K562 (cell line): ENCODE measurements around the gene C19orf44. TPM values are rescaled to one million over a fixed set of nuclear protein-coding genes. Genes with fewer than 3 reads are reported as not detected.

Experiments
- CEBPG ChIP-seq, 3 experiments: fragments of 200-800 bp in 1 of 3; sonication (Bioruptor generic) in 1 of 3; sonication (generic) in 1 of 3; formaldehyde crosslinking in 1 of 3; IDR thresholded peaks in 2 of 3; conservative IDR thresholded peaks in 1 of 3; 2 replicates each; pipeline versions ENCODE4 v1.6.1 to v1.8.0; 2016 to 2022; ENCODE audit warnings: missing compliant biosample characterization in 2 of 3, missing genetic modification characterization in 2 of 3, mild to moderate bottlenecking in 1 of 3, missing genetic modification reagents in 1 of 3
- E2F3 ChIP-seq: fragments of 250-450 bp; sonication (Bioruptor Pico); IDR thresholded peaks from 2 replicates; pipeline ENCODE4 v1.4.0; 2020; ENCODE audit warnings: mild to moderate bottlenecking
- FOXK1 ChIP-seq: sonication (generic); formaldehyde crosslinking; IDR thresholded peaks from 2 replicates; pipeline ENCODE4 v1.8.0; 2022; ENCODE audit warnings: missing genetic modification reagents, mild to moderate bottlenecking, borderline replicate concordance
- POLR2G ChIP-seq: fragments of 200-400 bp; formaldehyde crosslinking; IDR thresholded peaks from 2 replicates; pipeline ENCODE4 v1.6.1; 2017; ENCODE audit warnings: low read depth, mild to moderate bottlenecking, antibody characterized with exemption, low read length, moderate library complexity
- RFX5 ChIP-seq: IDR thresholded peaks from 2 replicates; pipeline ENCODE4 v1.6.1; 2011; ENCODE audit warnings: low read depth, mild to moderate bottlenecking, improper control_type of control experiment, low read length
- SPI1 ChIP-seq: IDR thresholded peaks from 2 replicates; pipeline ENCODE4 v1.6.1; 2011; ENCODE audit warnings: low read depth, low read length, control low read depth, borderline replicate concordance
- SUPT5H ChIP-seq: fragments of 450-650 bp; IDR thresholded peaks from 2 replicates; pipeline ENCODE4 v1.6.1; 2016
- TFAM ChIP-seq: fragments of 250-450 bp; sonication (Bioruptor Pico); conservative IDR thresholded peaks from 2 replicates; pipeline ENCODE4 v1.5.0; 2021; ENCODE audit warnings: mild to moderate bottlenecking, moderate library complexity
- U2AF2 ChIP-seq: fragments of 200-400 bp; formaldehyde crosslinking; optimal IDR thresholded peaks from 2 replicates; pipeline ENCODE3; 2017; ENCODE audit warnings: low read depth, mild to moderate bottlenecking, low read length
- ZKSCAN8 ChIP-seq: fragments of 200-800 bp; sonication (Bioruptor generic); IDR thresholded peaks from 2 replicates; pipeline ENCODE4 v1.6.1; 2016; ENCODE audit warnings: missing genetic modification characterization, missing compliant biosample characterization
- ZNF445 ChIP-seq: fragments of 250-450 bp; sonication (Bioruptor Pico); IDR thresholded peaks from 2 replicates; pipeline ENCODE4 v1.4.0; 2020; ENCODE audit warnings: low read depth, mild to moderate bottlenecking, moderate library complexity
- ZNF644 ChIP-seq: fragments of 200-800 bp; sonication (Bioruptor generic); IDR thresholded peaks from 2 replicates; pipeline ENCODE4 v1.6.1; 2016; ENCODE audit warnings: low read depth, missing genetic modification characterization, missing compliant biosample characterization
- polyA plus RNA-seq, 8 experiments: library from polyadenylated mRNA; depleted of rRNA in 4 of 8; stranded (reverse) in 5 of 8; unstranded in 3 of 8; fragments of >200 nt; fragmentation: Nextera tagmentation in 2 of 8; fragmentation: Illumina TruSeq in 1 of 8; extraction: Ambion mirVana in 2 of 8; extraction: Trizol in 1 of 8; gene quantifications; 2 replicates each; pipeline versions ENCODE4 v1.2.1 to v1.2.3, GENCODE V29; 2011 to 2014; ENCODE audit warnings: inconsistent platforms in 1 of 8, missing spikeins in 1 of 8
- total RNA-seq, 7 experiments: library from RNA; depleted of rRNA in 6 of 7; stranded (reverse); fragments of >200 nt in 6 of 7; fragmentation: Illumina TruSeq in 2 of 7; extraction: Trizol in 2 of 7; gene quantifications; 2 replicates each; pipeline versions ENCODE4 v1.2.1 to v1.2.3, GENCODE V29; 2011 to 2021; ENCODE audit warnings: low replicate concordance in 1 of 7
- TF ChIP-seq, protein P1 (sequence below), 2 experiments: fragments of 450-650 bp; formaldehyde crosslinking in 1 of 2; IDR thresholded peaks; 2 replicates each; pipeline versions ENCODE4 v1.4.0 to v1.6.1; 2014 to 2020; ENCODE audit warnings: mild to moderate bottlenecking in 2 of 2, borderline replicate concordance in 1 of 2, low read depth in 1 of 2
- TF ChIP-seq, protein P2 (sequence below), 3 experiments: IDR thresholded peaks in 2 of 3; conservative IDR thresholded peaks in 1 of 3; 2 replicates each; pipeline ENCODE4 v1.5.1; 2011 to 2012; ENCODE audit warnings: low read length in 3 of 3, mild to moderate bottlenecking in 3 of 3, control low read depth in 2 of 3, improper control_type of control experiment in 1 of 3, inconsistent platforms in 1 of 3, low read depth in 1 of 3, mixed read lengths in 1 of 3, moderate library complexity in 1 of 3; ENCODE audit not compliant: insufficient read depth in 2 of 3
- TF ChIP-seq, protein P3 (sequence below): fragments of 250-450 bp; sonication (Bioruptor Pico); IDR thresholded peaks from 2 replicates; pipeline ENCODE4 v1.9.0; 2021; ENCODE audit warnings: mild to moderate bottlenecking, inconsistent platforms

The C19orf44 gene
- total and polyA plus RNA-seq, 9 of the 15 experiments (the other 6 are each of a cell fraction or from before 2014, with no cell fraction given), result 0.41 to 7.7 (median 3.5) TPM

DNA sequence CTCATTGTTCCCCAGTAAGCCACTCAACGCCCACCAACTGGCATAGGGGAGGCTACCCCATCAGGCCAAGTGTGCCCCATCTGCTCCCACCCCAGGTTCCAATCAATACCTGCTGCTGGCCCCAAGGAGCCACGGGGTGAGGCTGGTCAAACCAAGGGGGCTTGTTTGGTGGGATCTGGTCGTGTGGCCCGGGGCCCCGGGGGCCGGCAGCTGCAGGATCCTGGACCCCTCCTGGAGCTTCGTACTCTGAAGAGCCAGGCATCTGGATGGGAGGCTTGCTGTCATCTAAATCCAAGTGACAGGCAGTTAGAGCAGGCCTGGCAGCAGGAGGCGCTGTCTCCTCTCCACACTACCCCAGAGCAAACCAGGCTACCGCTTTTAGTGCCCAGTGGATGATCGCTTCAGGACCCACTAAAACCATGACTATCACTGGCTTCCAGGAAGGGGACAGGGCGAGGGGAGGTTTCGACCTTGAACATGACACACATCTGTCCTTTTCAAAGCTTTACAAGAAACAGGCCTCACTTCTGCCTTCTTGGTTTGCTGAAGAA, 31.9 kb downstream of the C19orf44 start (continued):
- TF ChIP-seq, protein P1, sequence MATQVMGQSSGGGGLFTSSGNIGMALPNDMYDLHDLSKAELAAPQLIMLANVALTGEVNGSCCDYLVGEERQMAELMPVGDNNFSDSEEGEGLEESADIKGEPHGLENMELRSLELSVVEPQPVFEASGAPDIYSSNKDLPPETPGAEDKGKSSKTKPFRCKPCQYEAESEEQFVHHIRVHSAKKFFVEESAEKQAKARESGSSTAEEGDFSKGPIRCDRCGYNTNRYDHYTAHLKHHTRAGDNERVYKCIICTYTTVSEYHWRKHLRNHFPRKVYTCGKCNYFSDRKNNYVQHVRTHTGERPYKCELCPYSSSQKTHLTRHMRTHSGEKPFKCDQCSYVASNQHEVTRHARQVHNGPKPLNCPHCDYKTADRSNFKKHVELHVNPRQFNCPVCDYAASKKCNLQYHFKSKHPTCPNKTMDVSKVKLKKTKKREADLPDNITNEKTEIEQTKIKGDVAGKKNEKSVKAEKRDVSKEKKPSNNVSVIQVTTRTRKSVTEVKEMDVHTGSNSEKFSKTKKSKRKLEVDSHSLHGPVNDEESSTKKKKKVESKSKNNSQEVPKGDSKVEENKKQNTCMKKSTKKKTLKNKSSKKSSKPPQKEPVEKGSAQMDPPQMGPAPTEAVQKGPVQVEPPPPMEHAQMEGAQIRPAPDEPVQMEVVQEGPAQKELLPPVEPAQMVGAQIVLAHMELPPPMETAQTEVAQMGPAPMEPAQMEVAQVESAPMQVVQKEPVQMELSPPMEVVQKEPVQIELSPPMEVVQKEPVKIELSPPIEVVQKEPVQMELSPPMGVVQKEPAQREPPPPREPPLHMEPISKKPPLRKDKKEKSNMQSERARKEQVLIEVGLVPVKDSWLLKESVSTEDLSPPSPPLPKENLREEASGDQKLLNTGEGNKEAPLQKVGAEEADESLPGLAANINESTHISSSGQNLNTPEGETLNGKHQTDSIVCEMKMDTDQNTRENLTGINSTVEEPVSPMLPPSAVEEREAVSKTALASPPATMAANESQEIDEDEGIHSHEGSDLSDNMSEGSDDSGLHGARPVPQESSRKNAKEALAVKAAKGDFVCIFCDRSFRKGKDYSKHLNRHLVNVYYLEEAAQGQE (IDR thresholded peaks at IDR 0.05; ENCODE audit: borderline replicate concordance), result peak; percentile 33; the same call in 1 of the 2 replicates
- TF ChIP-seq, protein P1 (CRISPR knock-in tag; IDR thresholded peaks at IDR 0.05; ENCODE audit: low read depth), result no peak
- TF ChIP-seq CEBPG (CRISPR knock-in tag; IDR thresholded peaks at IDR 0.05) (no peak), CEBPG (tag; conservative IDR thresholded peaks at IDR 0.05 in 1 of 2, IDR thresholded peaks at IDR 0.05 in 1 of 2) (no peak), U2AF2 (no peak), FOXK1 (no peak), ZKSCAN8 (CRISPR knock-in tag) (no peak), E2F3 (CRISPR knock-in tag) (no peak), POLR2G (no peak; the same call in 1 of the 2 replicates), ZNF445 (CRISPR knock-in tag) (no peak), SUPT5H (0 out of 2 replicates have a peak, but pooled peaks have one; percentile 27), ZNF644 (no peak), SPI1 (no peak), RFX5 (no peak), TFAM (CRISPR knock-in tag) (no peak)
- TF ChIP-seq, protein P2, sequence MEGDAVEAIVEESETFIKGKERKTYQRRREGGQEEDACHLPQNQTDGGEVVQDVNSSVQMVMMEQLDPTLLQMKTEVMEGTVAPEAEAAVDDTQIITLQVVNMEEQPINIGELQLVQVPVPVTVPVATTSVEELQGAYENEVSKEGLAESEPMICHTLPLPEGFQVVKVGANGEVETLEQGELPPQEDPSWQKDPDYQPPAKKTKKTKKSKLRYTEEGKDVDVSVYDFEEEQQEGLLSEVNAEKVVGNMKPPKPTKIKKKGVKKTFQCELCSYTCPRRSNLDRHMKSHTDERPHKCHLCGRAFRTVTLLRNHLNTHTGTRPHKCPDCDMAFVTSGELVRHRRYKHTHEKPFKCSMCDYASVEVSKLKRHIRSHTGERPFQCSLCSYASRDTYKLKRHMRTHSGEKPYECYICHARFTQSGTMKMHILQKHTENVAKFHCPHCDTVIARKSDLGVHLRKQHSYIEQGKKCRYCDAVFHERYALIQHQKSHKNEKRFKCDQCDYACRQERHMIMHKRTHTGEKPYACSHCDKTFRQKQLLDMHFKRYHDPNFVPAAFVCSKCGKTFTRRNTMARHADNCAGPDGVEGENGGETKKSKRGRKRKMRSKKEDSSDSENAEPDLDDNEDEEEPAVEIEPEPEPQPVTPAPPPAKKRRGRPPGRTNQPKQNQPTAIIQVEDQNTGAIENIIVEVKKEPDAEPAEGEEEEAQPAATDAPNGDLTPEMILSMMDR (IDR thresholded peaks at IDR 0.05 in 2 of 3, conservative IDR thresholded peaks at IDR 0.05 in 1 of 3; ENCODE audit: insufficient read depth in 2 of 3, low read depth in 1 of 3, low read length in 3 of 3), result peak; percentile 57 to 71 (median 64)
- TF ChIP-seq, protein P3, sequence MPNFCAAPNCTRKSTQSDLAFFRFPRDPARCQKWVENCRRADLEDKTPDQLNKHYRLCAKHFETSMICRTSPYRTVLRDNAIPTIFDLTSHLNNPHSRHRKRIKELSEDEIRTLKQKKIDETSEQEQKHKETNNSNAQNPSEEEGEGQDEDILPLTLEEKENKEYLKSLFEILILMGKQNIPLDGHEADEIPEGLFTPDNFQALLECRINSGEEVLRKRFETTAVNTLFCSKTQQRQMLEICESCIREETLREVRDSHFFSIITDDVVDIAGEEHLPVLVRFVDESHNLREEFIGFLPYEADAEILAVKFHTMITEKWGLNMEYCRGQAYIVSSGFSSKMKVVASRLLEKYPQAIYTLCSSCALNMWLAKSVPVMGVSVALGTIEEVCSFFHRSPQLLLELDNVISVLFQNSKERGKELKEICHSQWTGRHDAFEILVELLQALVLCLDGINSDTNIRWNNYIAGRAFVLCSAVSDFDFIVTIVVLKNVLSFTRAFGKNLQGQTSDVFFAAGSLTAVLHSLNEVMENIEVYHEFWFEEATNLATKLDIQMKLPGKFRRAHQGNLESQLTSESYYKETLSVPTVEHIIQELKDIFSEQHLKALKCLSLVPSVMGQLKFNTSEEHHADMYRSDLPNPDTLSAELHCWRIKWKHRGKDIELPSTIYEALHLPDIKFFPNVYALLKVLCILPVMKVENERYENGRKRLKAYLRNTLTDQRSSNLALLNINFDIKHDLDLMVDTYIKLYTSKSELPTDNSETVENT (CRISPR knock-in tag), result no peak
